HG02763 (cell line): ENCODE data around the gene RABAC1.

Source experiments
- ATAC-seq: cut with Tn5 transposase; IDR thresholded peaks from one replicate; pipeline ENCODE4 v1.9.1; 2021; ENCODE audit warnings: mild to moderate bottlenecking, moderate library complexity; ENCODE audit not compliant: unreplicated experiment

Gene RABAC1

GRCh38 chr19:41990028-41990427 is 30.9 kb upstream of the RABAC1 start:
- ATAC-seq, result no peak

GRCh38 chr19:41988947-41989346 is 29.8 kb upstream of the RABAC1 start:
- no peak for ATAC-seq

- no peak for ATAC-seq
Observed at GRCh38 chr19:41987141-41987860, 28.2 kb upstream of the RABAC1 start.

- ATAC-seq, result no peak
Observed at GRCh38 chr19:41984961-41985360, 25.8 kb upstream of the RABAC1 start.

GRCh38 chr19:41981724-41982123 is 22.6 kb upstream of the RABAC1 start:
- no peak for ATAC-seq

- no peak for ATAC-seq
Observed at GRCh38 chr19:41978470-41978869, 19.3 kb upstream of the RABAC1 start.

GRCh38 chr19:41977916-41978315 is 18.8 kb upstream of the RABAC1 start:
- ATAC-seq, result no peak

GRCh38 chr19:41974652-41975051 is 15.5 kb upstream of the RABAC1 start:
- ATAC-seq, result no peak

GRCh38 chr19:41971363-41971762 is 12.2 kb upstream of the RABAC1 start:
- ATAC-seq, result no peak

GRCh38 chr19:41969772-41970458 is 10.8 kb upstream of the RABAC1 start:
- no peak for ATAC-seq

GRCh38 chr19:41968751-41969595 is 9.9 kb upstream of the RABAC1 start:
- ATAC-seq, result no peak

- ATAC-seq, result no peak
Observed at GRCh38 chr19:41967054-41967783, 8.1 kb upstream of the RABAC1 start.

- ATAC-seq, result no peak
Observed at GRCh38 chr19:41965106-41965505, 6.0 kb upstream of the RABAC1 start.

GRCh38 chr19:41960973-41961372 is 1.9 kb upstream of the RABAC1 start:
- no peak for ATAC-seq

- ATAC-seq, result peak; percentile 50
Observed at GRCh38 chr19:41958367-41959055, 610 bp downstream of the RABAC1 start.

- no peak for ATAC-seq
Observed at GRCh38 chr19:41957838-41958366, 1.2 kb downstream of the RABAC1 start.

GRCh38 chr19:41957161-41957837 is 1.8 kb downstream of the RABAC1 start:
- no peak for ATAC-seq

GRCh38 chr19:41956621-41957020 is 2.5 kb downstream of the RABAC1 start:
- ATAC-seq, result no peak

- no peak for ATAC-seq
Observed at GRCh38 chr19:41955521-41955920, 3.6 kb downstream of the RABAC1 start.
